HTR-8/SVneo (cell line): ENCODE data around the gene SMYD1.
A peak's percentile ranks its signal among the peaks of the same experiment; 100 is the strongest.

Experiments
- DNase-seq: peaks from one replicate; pipeline ENCODE4 v3.0.0; 2011; ENCODE audit warnings: low spot score, mixed read lengths; ENCODE audit not compliant: insufficient read length
- FAIRE-seq: peaks from 2 replicates; lab custom pipeline; 2011; peaks lifted over from hg19 to GRCh38; lab: Jason Lieb, UNC

Gene SMYD1

GRCh38 chr2:88131999-88132368 is 64.4 kb downstream of the SMYD1 start:
- FAIRE-seq, result no peak
- no peak for DNase-seq

GRCh38 chr2:88133875-88134274 is 66.2 kb downstream of the SMYD1 start:
- DNase-seq (no peak), FAIRE-seq (no peak)

- DNase-seq (no peak), FAIRE-seq (no peak)
These were observed 69.2 kb downstream of the SMYD1 start for GRCh38 chr2:88136817-88137216.

GRCh38 chr2:88137833-88138232 is 70.2 kb downstream of the SMYD1 start:
- FAIRE-seq, result no peak
- no peak for DNase-seq

- FAIRE-seq (no peak), DNase-seq (no peak)
These were observed 71.6 kb downstream of the SMYD1 start for GRCh38 chr2:88139203-88139702.

GRCh38 chr2:88139804-88140203 is 72.2 kb downstream of the SMYD1 start:
- DNase-seq (no peak), FAIRE-seq (no peak)

- no peak for FAIRE-seq
These were observed 74.3 kb downstream of the SMYD1 start for GRCh38 chr2:88141952-88142351.

GRCh38 chr2:88144271-88144670 is 76.6 kb downstream of the SMYD1 start:
- DNase-seq (no peak), FAIRE-seq (no peak)

More at GRCh38 chr2:88141952-88142351, 74.3 kb downstream of the SMYD1 start:
- no peak for DNase-seq

- DNase-seq (no peak), FAIRE-seq (no peak)
These were observed 77.4 kb downstream of the SMYD1 start for GRCh38 chr2:88144914-88145497.

GRCh38 chr2:88146590-88146989 is 79.0 kb downstream of the SMYD1 start:
- FAIRE-seq (no peak), DNase-seq (no peak)

GRCh38 chr2:88147145-88147544 is 79.5 kb downstream of the SMYD1 start:
- FAIRE-seq (no peak), DNase-seq (no peak)

GRCh38 chr2:88148929-88149438 is 81.4 kb downstream of the SMYD1 start:
- FAIRE-seq (no peak), DNase-seq (no peak)

GRCh38 chr2:88159481-88159880 is 91.9 kb downstream of the SMYD1 start:
- no peak for FAIRE-seq
- no peak for DNase-seq

GRCh38 chr2:88159955-88160415 is 92.4 kb downstream of the SMYD1 start:
- FAIRE-seq (no peak), DNase-seq (peak; percentile 77)

GRCh38 chr2:88160517-88160916 is 92.9 kb downstream of the SMYD1 start:
- FAIRE-seq (no peak), DNase-seq (no peak)

GRCh38 chr2:88161446-88162244 is 94.0 kb downstream of the SMYD1 start:
- no peak for FAIRE-seq
- DNase-seq, result no peak
